Heart right ventricle (tissue), 16 donors: ENCODE results near the gene BTG1. TPM values are rescaled to one million over a fixed set of nuclear protein-coding genes. Genes with fewer than 3 reads are reported as not detected.

Experiments
- ATAC-seq, 8 donors: fragments of 200-7000 bp; cut with Tn5 transposase; one replicate each; pipeline ENCODE4 v1.9.1; 2020; ENCODE audit warnings: mild to moderate bottlenecking in 8 of 8, moderate library complexity in 8 of 8, moderate number of reproducible peaks in 1 of 8
- DNase-seq, 2 donors: peaks; one replicate each; pipeline ENCODE4 v3.0.0-alpha.2; 2020
- H3K27ac ChIP-seq, 10 donors: fragments of 200-600 bp; sonication (generic) in 2 of 10; one replicate each; pipeline versions ENCODE4 v1.5.0 to v1.8.0; 2020 to 2022; ENCODE audit warnings: mild to moderate bottlenecking in 3 of 10
- H3K27me3 ChIP-seq, 7 donors: fragments of 200-600 bp; one replicate each; pipeline ENCODE4 v1.8.0; 2021 to 2022; ENCODE audit warnings: mild to moderate bottlenecking in 2 of 7
- H3K36me3 ChIP-seq, 9 donors: fragments of 200-600 bp; sonication (generic) in 1 of 9; one replicate each; pipeline versions ENCODE4 v1.5.0 to v1.8.0; 2020 to 2022; ENCODE audit warnings: mild to moderate bottlenecking in 2 of 9
- H3K4me1 ChIP-seq, 9 donors: fragments of 200-600 bp; sonication (generic) in 1 of 9; one replicate each; pipeline versions ENCODE4 v1.5.0 to v1.8.0; 2020 to 2022; ENCODE audit warnings: mild to moderate bottlenecking in 4 of 9
- H3K4me3 ChIP-seq, 10 donors: fragments of 200-600 bp; sonication (generic) in 2 of 10; one replicate each; pipeline versions ENCODE4 v1.5.0 to v1.8.0; 2020 to 2022; ENCODE audit warnings: mild to moderate bottlenecking in 7 of 10, moderate library complexity in 2 of 10
- H3K9me3 ChIP-seq, 11 donors: fragments of 200-600 bp in 10 of 11; sonication (generic) in 2 of 11; one replicate each; pipeline versions ENCODE4 v1.5.0 to v1.8.0; 2013 to 2022; ENCODE audit warnings: mild to moderate bottlenecking in 2 of 11, control low read depth in 1 of 11, moderate library complexity in 1 of 11
- WGBS, 2 donors: extraction: QIAGEN DNeasy Blood & Tissue Kit; methylation state at CpG; one replicate each; pipeline ENCODE4 v1.1.7; 2013; ENCODE audit warnings: inconsistent platforms in 1 of 2; 5-methylcytosine and 5-hydroxymethylcytosine counted together
- intact Hi-C, 10 donors: fragments of 100-400 bp; cut with DNase I; formaldehyde crosslinking; loops; one replicate each; pipeline versions ENCODE4 v1.11.1 to v1.14.2; 2022
- polyA plus RNA-seq, 2 donors: library from polyadenylated mRNA; stranded (reverse); fragments of 200-250 nt; gene quantifications; one replicate each; pipeline ENCODE4 v1.2.3, GENCODE V29; 2013
- total RNA-seq, 10 donors: library from RNA; stranded (reverse); fragmentation: NEBNext Ultra II Directional in 3 of 10; extraction: Animal tissue kit (Norgen Biotek cat#: 25700) in 3 of 10; gene quantifications; one replicate each; pipeline versions ENCODE4 v1.2.1 to v1.2.4, GENCODE V29; 2021 to 2023
- TF ChIP-seq, protein P1 (sequence below), 9 donors: fragments of 200-600 bp; sonication (generic) in 2 of 9; IDR thresholded peaks; one replicate each; pipeline versions ENCODE4 v1.5.0 to v1.8.0; 2021 to 2022; ENCODE audit warnings: antibody characterized with exemption in 9 of 9, mild to moderate bottlenecking in 5 of 9, moderate library complexity in 1 of 9
- donor health status: Arrhythmogenic right ventricular cardiomyopathy.
- donor health status: ischemic (EF 13 %, LVEDD 7.1; RV severe dilation, severe dysfunction).
- donor health status: healthy with polysubstance abuse.
- donor health status: DM: no; HTN: yes; CAD: no.
- donor health status: DM: no; HTN: no; CAD: no.
- donor health status: ischemic (EF 25% LVEDD 6.9; RV normal size, moderate dysfunction).
- donor health status: ischemic (EF 25% LVEDD 5.7; RV mildly dilated, moderate dysfunction).
- donor health status: healthy.
- donor health status: DM: yes; HTN: yes; CAD: no.
- donor health status: Ischemic cardiomyopathy.
- donor health status: ischemic (EF 35%, LVEDD 5.7; RV mildly dilated, moderate dysfunction).
- donor health status: nonischemic (EF 11% LVEDD 7.7; RV severe dilation, severe dysfunction).
- donor health status: DM: yes; HTN: yes; CAD: no.
- donor health status: PGD.
- donor health status: ischemic (EF 29% LVEDD 5.4; RV normal size, mild dysfunction).
- donor health status: nonischemic (EF 23%, LVEDD 6.1; RV moderate dilation, normal function).

BTG1 gene
- total and polyA plus RNA-seq, 12 donors: 20.0 to 127 (median 61.0) TPM

- peak overlapping the region; percentile 16 to 99 (median 64) for H3K27ac ChIP-seq
- intact Hi-C loops: loop anchor here in 5 of 10 donors (5.0 to 10.0 kb wide), 8 partner anchors 50 to 750 kb away; no protein-coding TSS in a partner anchor
- H3K9me3 ChIP-seq: no peaks in the 10 kb centered on the region
- DNase-seq (no peak), ATAC-seq (no peak)
- peak overlapping the region in 1 of 10 donors; percentile 10 for H3K4me3 ChIP-seq
- TF ChIP-seq, protein P1, sequence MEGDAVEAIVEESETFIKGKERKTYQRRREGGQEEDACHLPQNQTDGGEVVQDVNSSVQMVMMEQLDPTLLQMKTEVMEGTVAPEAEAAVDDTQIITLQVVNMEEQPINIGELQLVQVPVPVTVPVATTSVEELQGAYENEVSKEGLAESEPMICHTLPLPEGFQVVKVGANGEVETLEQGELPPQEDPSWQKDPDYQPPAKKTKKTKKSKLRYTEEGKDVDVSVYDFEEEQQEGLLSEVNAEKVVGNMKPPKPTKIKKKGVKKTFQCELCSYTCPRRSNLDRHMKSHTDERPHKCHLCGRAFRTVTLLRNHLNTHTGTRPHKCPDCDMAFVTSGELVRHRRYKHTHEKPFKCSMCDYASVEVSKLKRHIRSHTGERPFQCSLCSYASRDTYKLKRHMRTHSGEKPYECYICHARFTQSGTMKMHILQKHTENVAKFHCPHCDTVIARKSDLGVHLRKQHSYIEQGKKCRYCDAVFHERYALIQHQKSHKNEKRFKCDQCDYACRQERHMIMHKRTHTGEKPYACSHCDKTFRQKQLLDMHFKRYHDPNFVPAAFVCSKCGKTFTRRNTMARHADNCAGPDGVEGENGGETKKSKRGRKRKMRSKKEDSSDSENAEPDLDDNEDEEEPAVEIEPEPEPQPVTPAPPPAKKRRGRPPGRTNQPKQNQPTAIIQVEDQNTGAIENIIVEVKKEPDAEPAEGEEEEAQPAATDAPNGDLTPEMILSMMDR (IDR thresholded peaks at IDR 0.05): no peak
- no peaks in the 10 kb centered on the region for H3K27me3 ChIP-seq
- peaks cover 10 to 100% (median 86%) of the 10 kb centered on the region in 9 donors for H3K4me1 ChIP-seq
- peaks cover 0 to 15% (median 0%) of the 10 kb centered on the region in 9 donors for H3K36me3 ChIP-seq
- WGBS, 2 donors: 60 to 70% methylated on average over 5 of the region's 5 CpGs
Observed at GRCh38 chr12:92134638-92135274, 10.9 kb downstream of the BTG1 start.

DNA sequence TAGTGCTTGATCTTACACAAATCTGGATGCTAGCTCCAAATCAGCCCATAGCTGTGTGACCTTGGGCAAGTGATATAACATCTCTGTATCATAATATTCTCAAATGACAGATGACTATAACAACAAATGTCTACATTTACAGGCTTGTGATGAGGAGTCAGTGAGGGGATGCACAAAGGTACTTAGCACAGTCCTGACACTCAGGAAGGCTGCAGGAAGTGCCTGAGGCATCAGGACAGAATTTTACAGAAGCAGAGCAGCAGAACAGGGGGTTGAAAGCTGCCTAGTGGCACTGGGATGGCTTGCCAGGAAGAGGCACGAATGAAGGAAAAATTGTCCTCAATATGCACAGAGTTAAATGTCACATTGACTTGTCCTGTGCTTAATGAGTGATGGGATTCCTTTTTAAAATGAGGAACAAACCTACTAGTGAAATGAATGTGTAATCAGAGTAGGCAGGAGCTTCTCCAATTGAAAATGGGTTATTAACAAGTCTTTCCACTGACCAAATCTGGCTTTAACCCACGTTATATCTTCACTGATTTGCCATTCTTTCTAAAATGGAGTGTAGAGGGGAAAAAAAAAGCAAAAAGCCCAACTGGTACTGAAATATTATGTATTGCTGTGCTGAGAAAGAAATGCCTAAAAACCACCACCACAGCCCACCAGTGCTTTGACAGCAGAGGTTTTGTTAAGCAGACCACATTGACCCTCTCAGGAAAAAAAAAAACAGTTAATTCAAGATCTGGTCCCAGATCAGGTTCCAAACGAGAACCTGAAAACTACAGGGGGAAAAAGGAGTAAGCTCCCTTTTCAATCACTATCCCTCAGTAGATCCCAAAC, 11.6 kb downstream of the BTG1 start:
- Histone ChIP-seq H3K9me3 (no peaks in the 10 kb centered on the region), H3K36me3 (peaks cover 0 to 7% (median 0%) of the 10 kb centered on the region in 9 donors), H3K27ac (peak overlapping the region; percentile 16 to 99 (median 64)), H3K4me1 (peaks cover 10 to 97% (median 83%) of the 10 kb centered on the region in 9 donors), H3K27me3 (no peaks in the 10 kb centered on the region), H3K4me3 (peak overlapping the region in 2 of 10 donors; percentile 4 to 10)
- intact Hi-C loops: loop anchor here in 5 of 10 donors (5.0 to 10.0 kb wide), 7 partner anchors 49 to 749 kb away; no protein-coding TSS in a partner anchor
- peak in 5 of 8 donors; percentile 20 to 50 (median 35) for ATAC-seq
- DNase-seq: no peak
- WGBS, 2 donors: 28 to 33% methylated on average over 3 of the region's 3 CpGs
- TF ChIP-seq, protein P1 (IDR thresholded peaks at IDR 0.05): no peak

GRCh38 chr12:92133171-92133570, 12.5 kb downstream of the BTG1 start:
- peak overlapping the region in 3 of 10 donors; percentile 2 to 8 (median 4) for H3K4me3 ChIP-seq
- ATAC-seq: peak in 7 of 8 donors; percentile 43 to 89 (median 82)
- peaks cover 10 to 93% (median 75%) of the 10 kb centered on the region in 9 donors for H3K4me1 ChIP-seq
- no peaks in the 10 kb centered on the region for H3K27me3 ChIP-seq
- TF ChIP-seq, protein P1 (IDR thresholded peaks at IDR 0.05): no peak
- peak overlapping the region; percentile 44 to 99 (median 64) for H3K27ac ChIP-seq
- 0% methylated on average over 1 of the region's 1 CpG for WGBS, 2 donors
- no peaks in the 10 kb centered on the region for H3K9me3 ChIP-seq
- no peak for DNase-seq
- intact Hi-C loops: loop anchor here in 5 of 10 donors (5.0 to 10.0 kb wide), 7 partner anchors 48 to 748 kb away; no protein-coding TSS in a partner anchor
- H3K36me3 ChIP-seq: peaks cover 0 to 6% (median 0%) of the 10 kb centered on the region in 9 donors

- intact Hi-C loops: loop anchor here in 5 of 10 donors (5.0 to 10.0 kb wide), 7 partner anchors 47 to 747 kb away; no protein-coding TSS in a partner anchor
- 92 to 94% methylated on average over 1 of the region's 1 CpG for WGBS, 2 donors
- DNase-seq: no peak
- Histone ChIP-seq H3K27me3 (no peaks in the 10 kb centered on the region), H3K27ac (peak overlapping the region in 9 of 10 donors; percentile 32 to 99 (median 64)), H3K36me3 (peaks cover 0 to 6% (median 0%) of the 10 kb centered on the region in 9 donors), H3K4me3 (peak overlapping the region in 1 of 10 donors; percentile 1), H3K4me1 (peaks cover 5 to 84% (median 66%) of the 10 kb centered on the region in 9 donors), H3K9me3 (no peaks in the 10 kb centered on the region)
- ATAC-seq: no peak
- TF ChIP-seq, protein P1 (IDR thresholded peaks at IDR 0.05): no peak
Observed at GRCh38 chr12:92132288-92132687, 13.4 kb downstream of the BTG1 start.
